Measurements from ENCODE around the gene CHGA.

GRCh38 chr14:92959189-92959531 is 36.2 kb downstream of the CHGA start:
- TF ChIP-seq POLR2A (IDR thresholded peaks at IDR 0.05) = no peak
- TF ChIP-seq POLR2AphosphoS5 (IDR thresholded peaks at IDR 0.05; ENCODE audit: insufficient read depth in 1 of 2, low read depth in 1 of 2) = no peak
